H1 (cell line): ENCODE data around the gene FTSJ3. TPM values are rescaled to one million over a fixed set of nuclear protein-coding genes. Genes with fewer than 3 reads are reported as not detected.

Experiments used
- CTCF ChIA-PET: fragments of 300-600 bp; sonication (Branson Sonifier 250); formaldehyde crosslinking; loops from one replicate; lab custom pipeline; 2021; ENCODE audit not compliant: partially characterized antibody; lab: Charles Lee
- POLR2A ChIA-PET: fragments of 300-600 bp; sonication (Branson Sonifier 250); formaldehyde crosslinking; loops from one replicate; lab custom pipeline; 2021; ENCODE audit warnings: inconsistent platforms; ENCODE audit not compliant: partially characterized antibody; lab: Charles Lee
- DNase-seq, 2 experiments: peaks; one replicate each; pipeline versions ENCODE4 v3.0.0 to v3.0.0-alpha.2; 2010 to 2022; ENCODE audit warnings: low spot score in 2 of 2, low read depth in 1 of 2, mixed read lengths in 1 of 2
- FAIRE-seq: peaks from 2 replicates; lab custom pipeline; 2011; peaks lifted over from hg19 to GRCh38; lab: Jason Lieb, UNC
- H2AFZ ChIP-seq: 2 replicates; pipeline ENCODE4 v1.8.1; 2012; ENCODE audit warnings: low read length, inconsistent platforms
- H2AK5ac ChIP-seq: 2 replicates; pipeline ENCODE4 v1.6.1; 2013; ENCODE audit warnings: low read depth, low read length
- H2BK120ac ChIP-seq: replicated peaks from 2 replicates; pipeline ENCODE3; 2013; ENCODE audit warnings: low read depth, low read length, inconsistent platforms
- H2BK12ac ChIP-seq: 2 replicates; pipeline ENCODE4 v1.6.1; 2013; ENCODE audit warnings: low read depth, low read length
- H2BK15ac ChIP-seq: 2 replicates; pipeline ENCODE4 v1.6.1; 2013; ENCODE audit warnings: low read length
- H2BK20ac ChIP-seq: 2 replicates; pipeline ENCODE4 v1.6.1; 2013; ENCODE audit warnings: low read length
- H2BK5ac ChIP-seq: 2 replicates; pipeline ENCODE4 v1.6.1; 2013; ENCODE audit warnings: low read depth, low read length
- H3K14ac ChIP-seq: 2 replicates; pipeline ENCODE4 v1.6.1; 2013; ENCODE audit warnings: inconsistent platforms; ENCODE audit not compliant: insufficient read length
- H3K18ac ChIP-seq: 2 replicates; pipeline ENCODE4 v1.6.1; 2013; ENCODE audit warnings: low read length; ENCODE audit errors: extremely low read depth
- H3K23ac ChIP-seq: 2 replicates; pipeline ENCODE4 v1.6.1; 2013; ENCODE audit warnings: inconsistent platforms; ENCODE audit not compliant: insufficient read length
- H3K23me2 ChIP-seq: 2 replicates; pipeline ENCODE4 v1.6.1; 2013; ENCODE audit warnings: low read depth, low read length
- H3K27ac ChIP-seq: 2 replicates; pipeline ENCODE4 v1.6.1; 2011; ENCODE audit warnings: low read depth, low read length, inconsistent platforms
- H3K27me3 ChIP-seq, 4 experiments: replicated peaks in 1 of 4; 1 replicate in 1 of 4; 2 replicates in 3 of 4; pipeline versions ENCODE4 v1.6.1 to v1.8.1; 2011 to 2013; ENCODE audit warnings: low read length in 3 of 4, mild to moderate bottlenecking in 3 of 4, inconsistent platforms in 2 of 4, mixed read lengths in 2 of 4, moderate library complexity in 1 of 4; ENCODE audit not compliant: control insufficient read depth in 3 of 4, insufficient read depth in 3 of 4; ENCODE audit errors: extremely low read depth in 1 of 4
- H3K36me3 ChIP-seq, 4 experiments: 2 replicates each; pipeline versions ENCODE4 v1.6.1 to v1.8.1; 2011 to 2013; ENCODE audit warnings: mild to moderate bottlenecking in 4 of 4, low read length in 3 of 4, moderate library complexity in 2 of 4, control low read depth in 1 of 4, inconsistent platforms in 1 of 4; ENCODE audit not compliant: insufficient read depth in 4 of 4, control insufficient read depth in 2 of 4
- H3K4ac ChIP-seq: replicated peaks from 2 replicates; pipeline ENCODE3; 2013; ENCODE audit warnings: low read length, low read depth, mixed read lengths, inconsistent platforms; ENCODE audit not compliant: insufficient read length
- H3K4me1 ChIP-seq, 4 experiments: replicated peaks in 1 of 4; 1 replicate in 1 of 4; 2 replicates in 3 of 4; pipeline versions ENCODE4 v1.6.1 to v1.8.1; 2011 to 2013; ENCODE audit warnings: low read length in 3 of 4, inconsistent platforms in 2 of 4, mixed read lengths in 1 of 4; ENCODE audit not compliant: insufficient read depth in 4 of 4, control insufficient read depth in 3 of 4
- H3K4me2 ChIP-seq, 2 experiments: 2 replicates each; pipeline versions ENCODE4 v1.6.1 to v1.8.1; 2011 to 2013; ENCODE audit warnings: low read depth in 2 of 2, low read length in 2 of 2, control low read depth in 1 of 2, inconsistent platforms in 1 of 2, mild to moderate bottlenecking in 1 of 2; ENCODE audit not compliant: insufficient read depth in 1 of 2
- H3K4me3 ChIP-seq, 4 experiments: fragments of 200-600, 300-600 bp in 1 of 4; sonication (generic), shearing (Covaris generic), sonication (Bioruptor Twin) in 1 of 4; 2 replicates each; pipeline versions ENCODE4 v1.5.1 to v1.8.1; 2011 to 2016; ENCODE audit warnings: low read length in 4 of 4, low read depth in 3 of 4, control low read depth in 2 of 4, inconsistent platforms in 2 of 4, mild to moderate bottlenecking in 2 of 4, mixed read lengths in 1 of 4, moderate library complexity in 1 of 4; ENCODE audit not compliant: insufficient read depth in 2 of 4; ENCODE audit errors: extremely low read depth in 1 of 4
- H3K56ac ChIP-seq: replicated peaks from 2 replicates; pipeline ENCODE3; 2013; ENCODE audit warnings: low read depth, mild to moderate bottlenecking, mixed read lengths, low read length, inconsistent platforms; ENCODE audit not compliant: insufficient read length
- H3K79me1 ChIP-seq: 2 replicates; pipeline ENCODE4 v1.6.1; 2013; ENCODE audit warnings: low read depth, low read length, control low read depth
- H3K79me2 ChIP-seq, 2 experiments: 2 replicates each; pipeline versions ENCODE4 v1.6.1 to v1.8.1; 2012 to 2013; ENCODE audit warnings: low read length in 2 of 2, mild to moderate bottlenecking in 2 of 2, inconsistent platforms in 1 of 2; ENCODE audit not compliant: insufficient read depth in 2 of 2, control insufficient read depth in 1 of 2
- H3K9ac ChIP-seq, 4 experiments: replicated peaks in 1 of 4; 1 replicate in 1 of 4; 2 replicates in 3 of 4; pipeline versions ENCODE4 v1.6.1 to v1.8.1; 2011 to 2013; ENCODE audit warnings: low read depth in 3 of 4, low read length in 3 of 4, control low read depth in 2 of 4, mild to moderate bottlenecking in 2 of 4, moderate library complexity in 2 of 4, inconsistent platforms in 1 of 4; ENCODE audit errors: extremely low read depth in 1 of 4
- H3K9me3 ChIP-seq, 2 experiments: 2 replicates each; pipeline versions ENCODE4 v1.6.1 to v1.8.1; 2012 to 2013; ENCODE audit warnings: mild to moderate bottlenecking in 2 of 2, moderate library complexity in 2 of 2, control low read depth in 1 of 2, inconsistent platforms in 1 of 2, low read depth in 1 of 2, low read length in 1 of 2, mixed read lengths in 1 of 2; ENCODE audit not compliant: insufficient read depth in 2 of 2
- H4K20me1 ChIP-seq, 2 experiments: replicated peaks in 1 of 2; 2 replicates each; pipeline versions ENCODE3 to v1.8.1; 2011 to 2013; ENCODE audit warnings: inconsistent platforms in 2 of 2, low read length in 2 of 2, mild to moderate bottlenecking in 1 of 2; ENCODE audit not compliant: insufficient read depth in 2 of 2, control insufficient read depth in 1 of 2
- H4K5ac ChIP-seq: 2 replicates; pipeline ENCODE4 v1.6.1; 2013; ENCODE audit warnings: low read length, low read depth, mixed read lengths, inconsistent platforms; ENCODE audit not compliant: insufficient read length
- H4K8ac ChIP-seq: 2 replicates; pipeline ENCODE4 v1.8.0; 2013; ENCODE audit warnings: mild to moderate bottlenecking, moderate library complexity, low read length, inconsistent platforms; ENCODE audit not compliant: insufficient read depth; ENCODE audit errors: extremely low read depth
- H4K91ac ChIP-seq: replicated peaks from 2 replicates; pipeline ENCODE3; 2013; ENCODE audit warnings: low read length, mixed read lengths, inconsistent platforms; ENCODE audit not compliant: insufficient read length
- GABPA ChIP-seq: IDR thresholded peaks from 2 replicates; pipeline ENCODE4 v1.6.1; 2011; ENCODE audit warnings: mild to moderate bottlenecking, low read length, moderate library complexity, borderline replicate concordance; ENCODE audit not compliant: insufficient read depth
- JUND ChIP-seq: IDR thresholded peaks from 2 replicates; pipeline ENCODE4 v1.6.1; 2011; ENCODE audit warnings: mild to moderate bottlenecking, improper control_type of control experiment, low read length
- SAP30 ChIP-seq: fragments of 300-600 bp; sonication (generic); IDR thresholded peaks from 2 replicates; pipeline ENCODE4 v1.7.1; 2012; ENCODE audit warnings: low read length, moderate library complexity, mild to moderate bottlenecking, inconsistent platforms; ENCODE audit not compliant: insufficient read depth, insufficient replicate concordance
- SUZ12 ChIP-seq: fragments of 200-600 bp; sonication (generic); IDR thresholded peaks from 2 replicates; pipeline ENCODE4 v1.6.1; 2012; ENCODE audit warnings: mild to moderate bottlenecking, inconsistent platforms, low read length, moderate library complexity, mixed read lengths
- WGBS, 2 experiments: shearing (Covaris generic) in 1 of 2; methylation state at CpG; one replicate each; pipeline versions ENCODE4 v1.1.6 to v1.1.7; 2013 to 2015; ENCODE audit warnings: low lambda C conversion rate in 2 of 2, mixed read lengths in 2 of 2, inconsistent platforms in 1 of 2, low coverage in 1 of 2, missing lambda C conversion rate in 1 of 2; ENCODE audit not compliant: insufficient replicate concordance in 2 of 2, insufficient coverage in 1 of 2, insufficient read length in 1 of 2; ENCODE audit errors: extremely low coverage in 1 of 2, missing lambda C conversion rate in 1 of 2; 5-methylcytosine and 5-hydroxymethylcytosine counted together
- polyA plus RNA-seq, 7 experiments: library from polyadenylated mRNA; depleted of rRNA in 3 of 7; stranded (reverse) in 5 of 7; unstranded in 2 of 7; fragments of >200 nt in 5 of 7; fragments of 200-250 nt in 2 of 7; gene quantifications; 1 replicate in 5 of 7; 2 replicates in 1 of 7; 4 replicates in 1 of 7; pipeline versions ENCODE4 v1.2.1 to v1.2.3, GENCODE V29; 2011 to 2013; ENCODE audit warnings: missing spikeins in 2 of 7, mixed read lengths in 2 of 7
- total RNA-seq: library from RNA; stranded (reverse); fragmentation: NEBNext Ultra II Directional; extraction: Animal tissue kit (Norgen Biotek cat#: 25700); gene quantifications from 2 replicates; pipeline ENCODE4 v1.2.1, GENCODE V29; 2021

Gene FTSJ3
- total and polyA plus RNA-seq, 2 of the 8 experiments (the other 6 are each of a cell fraction or from before 2014, with no cell fraction given) = 42.7 to 77.2 TPM

- Histone ChIP-seq H3K4ac (no peak overlapping the region), H2AK5ac (no peak overlapping the region), H3K23me2 (peaks cover 2% of the 10 kb centered on the region), H3K4me1 (no peaks in the 10 kb centered on the region), H2BK120ac (no peak overlapping the region), H3K27me3 (peaks cover 0 to 29% (median 25%) of the 10 kb centered on the region in 4 experiments; a peak in 6 of 7 replicates), H3K4me3 (no peak overlapping the region), H3K79me2 (no peaks in the 10 kb centered on the region), H2BK15ac (no peak overlapping the region; the same call in 1 of the 2 replicates), H3K9me3 (peaks cover 4 to 9% of the 10 kb centered on the region in 2 experiments; a peak in 3 of 4 replicates), H3K9ac (no peak overlapping the region), H4K5ac (no peak overlapping the region), H3K14ac (no peak overlapping the region), H3K23ac (no peak overlapping the region), H3K79me1 (no peaks in the 10 kb centered on the region), H3K56ac (no peak overlapping the region), H3K4me2 (no peak overlapping the region), H3K27ac (no peak overlapping the region), H4K91ac (no peak overlapping the region), H4K8ac (no peak overlapping the region), H2BK5ac (no peak overlapping the region), H3K18ac (no peak overlapping the region), H3K36me3 (no peaks in the 10 kb centered on the region), H2AFZ (no peak overlapping the region), H4K20me1 (no peaks in the 10 kb centered on the region), H2BK12ac (no peak overlapping the region), H2BK20ac (no peak overlapping the region)
- WGBS, 2 experiments = 60% methylated on average over 3 of the region's 3 CpGs; no CpG with 5 or more reads in 1 of the 2 experiments
- POLR2A ChIA-PET = interaction anchor here (0.8 to 1.8 kb wide), 5 partner anchors 10 to 72 kb away, joined by 3 to 10 read pairs (median 3); no protein-coding TSS in a partner anchor
- no peak for TF ChIP-seq GABPA
- no peak for TF ChIP-seq JUND
- no peak for TF ChIP-seq SAP30
- TF ChIP-seq SUZ12 = no peak
- CTCF ChIA-PET = interaction anchor here (0.8 to 6.9 kb wide), 8 partner anchors 9 to 85 kb away, joined by 3 to 77 read pairs (median 4); partner anchors contain the start of gene CD79B
- FAIRE-seq (no peak), DNase-seq (no peak)
Measured at GRCh38 chr17:63847525-63848249, 20.2 kb upstream of the FTSJ3 start.
